Subcutaneous abdominal adipose tissue (tissue), 5 donors: ENCODE data around the gene BLOC1S4.

Experiments
- H3K27ac ChIP-seq: one replicate; pipeline ENCODE4 v1.7.0; 2013; ENCODE audit warnings: low read depth, mild to moderate bottlenecking, inconsistent platforms, low read length, moderate library complexity
- H3K27me3 ChIP-seq, 5 donors: one replicate each; pipeline ENCODE4 v1.7.0; 2013; ENCODE audit warnings: low read length in 5 of 5, inconsistent platforms in 1 of 5; ENCODE audit not compliant: control insufficient read depth in 5 of 5, insufficient read depth in 4 of 5
- H3K36me3 ChIP-seq, 5 donors: one replicate each; pipeline ENCODE4 v1.7.0; 2013; ENCODE audit warnings: low read length in 5 of 5; ENCODE audit not compliant: control insufficient read depth in 5 of 5, insufficient read depth in 5 of 5
- H3K4me1 ChIP-seq, 5 donors: one replicate each; pipeline ENCODE4 v1.7.0; 2013; ENCODE audit warnings: low read length in 5 of 5, mild to moderate bottlenecking in 3 of 5, moderate library complexity in 1 of 5; ENCODE audit not compliant: control insufficient read depth in 5 of 5, insufficient read depth in 5 of 5
- H3K4me3 ChIP-seq, 5 donors: one replicate each; pipeline ENCODE4 v1.7.0; 2013; ENCODE audit warnings: low read length in 5 of 5, low read depth in 1 of 5
- H3K9ac ChIP-seq, 5 donors: one replicate each; pipeline ENCODE4 v1.7.0; 2013; ENCODE audit warnings: low read length in 5 of 5, mild to moderate bottlenecking in 4 of 5, moderate library complexity in 3 of 5
- H3K9me3 ChIP-seq, 5 donors: one replicate each; pipeline ENCODE4 v1.7.0; 2013; ENCODE audit warnings: low read length in 5 of 5; ENCODE audit not compliant: control insufficient read depth in 5 of 5
- donor health status: healthy.
- donor health status: healthy.
- donor health status: healthy.
- donor health status: healthy.
- donor health status: healthy.

Gene BLOC1S4

GRCh38 chr4:6758728-6759127, 42.8 kb downstream of the BLOC1S4 start:
- no peaks in the 10 kb centered on the region for H3K36me3 ChIP-seq
- H3K27me3 ChIP-seq = no peaks in the 10 kb centered on the region
- H3K9me3 ChIP-seq = no peaks in the 10 kb centered on the region
- H3K9ac ChIP-seq = no peak overlapping the region
- no peak overlapping the region for H3K4me3 ChIP-seq
- H3K4me1 ChIP-seq = peaks cover 0 to 7% (median 0%) of the 10 kb centered on the region in 5 donors
- H3K27ac ChIP-seq = no peak overlapping the region

- no peak overlapping the region for H3K9ac ChIP-seq
- H3K36me3 ChIP-seq = no peaks in the 10 kb centered on the region
- H3K9me3 ChIP-seq = no peaks in the 10 kb centered on the region
- no peak overlapping the region for H3K4me3 ChIP-seq
- H3K4me1 ChIP-seq = peaks cover 0 to 3% (median 0%) of the 10 kb centered on the region in 5 donors
- no peak overlapping the region for H3K27ac ChIP-seq
- no peaks in the 10 kb centered on the region for H3K27me3 ChIP-seq
Observed at GRCh38 chr4:6760865-6761264, 44.9 kb downstream of the BLOC1S4 start.

- no peaks in the 10 kb centered on the region for H3K36me3 ChIP-seq
- H3K9ac ChIP-seq = no peak overlapping the region
Observed at GRCh38 chr4:6761649-6762615, 46.0 kb downstream of the BLOC1S4 start.

GRCh38 chr4:6763330-6763851, 47.4 kb downstream of the BLOC1S4 start:
- H3K4me1 ChIP-seq = peaks cover 0 to 11% (median 4%) of the 10 kb centered on the region in 5 donors

More at GRCh38 chr4:6761649-6762615, 46.0 kb downstream of the BLOC1S4 start:
- H3K27ac ChIP-seq = no peak overlapping the region
- H3K27me3 ChIP-seq = peaks cover 0 to 4% (median 0%) of the 10 kb centered on the region in 5 donors
- no peaks in the 10 kb centered on the region for H3K9me3 ChIP-seq
- peaks cover 0 to 3% (median 0%) of the 10 kb centered on the region in 5 donors for H3K4me1 ChIP-seq
- H3K4me3 ChIP-seq = no peak overlapping the region

DNA sequence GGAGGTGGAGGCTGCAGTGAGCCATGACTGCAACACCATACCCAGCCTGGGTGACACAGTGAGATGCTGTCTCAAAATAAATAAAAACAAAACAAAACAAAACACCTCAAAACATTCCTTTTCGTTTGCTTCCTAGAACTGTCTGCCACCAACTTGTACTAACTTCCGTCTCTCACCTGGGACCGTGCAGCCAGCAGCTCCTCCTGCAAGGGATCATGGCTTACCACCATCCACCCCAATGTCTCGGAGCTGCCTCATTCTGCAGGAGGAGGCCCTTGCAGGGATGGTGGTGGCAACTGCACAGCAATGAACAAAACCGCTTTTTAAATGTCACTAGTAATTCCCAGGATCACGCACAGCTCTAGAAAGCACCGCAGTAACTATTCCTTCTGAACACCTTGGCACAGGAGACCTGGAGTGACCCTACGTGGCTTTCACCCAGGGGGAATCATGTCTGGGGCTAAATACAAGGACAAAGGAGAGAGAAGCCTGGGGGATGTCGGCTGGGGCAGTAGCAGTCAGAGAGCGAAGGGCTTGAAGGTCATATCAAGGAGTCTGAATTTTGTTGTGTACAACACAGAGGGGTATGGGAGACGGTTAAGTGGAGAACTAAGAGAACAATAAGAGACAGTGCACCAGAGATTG, 49.1 kb downstream of the BLOC1S4 start:
- no peaks in the 10 kb centered on the region for H3K9me3 ChIP-seq
- H3K4me3 ChIP-seq = no peak overlapping the region
- H3K36me3 ChIP-seq = no peaks in the 10 kb centered on the region
- H3K4me1 ChIP-seq = peaks cover 0 to 19% (median 4%) of the 10 kb centered on the region in 5 donors
- peaks cover 0 to 4% (median 0%) of the 10 kb centered on the region in 5 donors for H3K27me3 ChIP-seq
- H3K9ac ChIP-seq = no peak overlapping the region
- no peak overlapping the region for H3K27ac ChIP-seq

More at GRCh38 chr4:6763330-6763851, 47.4 kb downstream of the BLOC1S4 start:
- H3K36me3 ChIP-seq = no peaks in the 10 kb centered on the region
- H3K27me3 ChIP-seq = peaks cover 0 to 4% (median 0%) of the 10 kb centered on the region in 5 donors
- H3K4me3 ChIP-seq = no peak overlapping the region
- H3K27ac ChIP-seq = no peak overlapping the region
- no peak overlapping the region for H3K9ac ChIP-seq
- H3K9me3 ChIP-seq = no peaks in the 10 kb centered on the region

- H3K27me3 ChIP-seq = peaks cover 0 to 4% (median 0%) of the 10 kb centered on the region in 5 donors
- H3K36me3 ChIP-seq = no peaks in the 10 kb centered on the region
- no peak overlapping the region for H3K9ac ChIP-seq
- H3K27ac ChIP-seq = no peak overlapping the region
- no peak overlapping the region for H3K4me3 ChIP-seq
- H3K4me1 ChIP-seq = peaks cover 0 to 20% (median 4%) of the 10 kb centered on the region in 5 donors
- H3K9me3 ChIP-seq = no peaks in the 10 kb centered on the region
Observed at GRCh38 chr4:6765703-6766102, 49.7 kb downstream of the BLOC1S4 start.
